ENCODE results near the gene NDUFAF4.

NDUFAF4 gene

DNA sequence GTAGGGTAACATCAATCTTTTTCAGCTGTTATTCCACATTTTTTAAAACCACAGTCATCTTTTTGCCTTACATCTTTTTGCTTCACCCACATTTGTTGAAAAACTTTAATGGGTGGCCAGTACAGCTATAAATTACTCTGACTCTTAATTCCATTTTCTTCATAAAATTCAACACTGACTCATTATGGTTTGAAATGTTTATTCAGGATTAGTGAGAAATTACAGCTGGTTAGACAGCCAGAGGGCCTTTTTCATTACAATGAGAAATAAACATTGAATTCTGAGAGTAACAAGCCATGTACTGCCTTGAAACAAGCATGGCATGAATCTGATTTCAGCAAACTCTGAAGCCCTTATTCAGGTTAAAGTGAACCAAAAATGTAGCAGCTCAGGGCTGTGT is 19.5 kb downstream of the NDUFAF4 start:
- no peaks in the 10 kb centered on the region for H3K9me3 Mint-ChIP-seq
- H3K4me1 Mint-ChIP-seq (ENCODE audit: low read depth): no peaks in the 10 kb centered on the region
- no peak overlapping the region for H3K27ac Mint-ChIP-seq
- DNase-seq (ENCODE audit: low spot score): no peak
- no peak overlapping the region for H3K4me3 Mint-ChIP-seq
- H3K36me3 Mint-ChIP-seq (ENCODE audit: low read depth): no peaks in the 10 kb centered on the region
- H3K27me3 Mint-ChIP-seq (ENCODE audit: low read depth): peaks cover 11% of the 10 kb centered on the region

DNA sequence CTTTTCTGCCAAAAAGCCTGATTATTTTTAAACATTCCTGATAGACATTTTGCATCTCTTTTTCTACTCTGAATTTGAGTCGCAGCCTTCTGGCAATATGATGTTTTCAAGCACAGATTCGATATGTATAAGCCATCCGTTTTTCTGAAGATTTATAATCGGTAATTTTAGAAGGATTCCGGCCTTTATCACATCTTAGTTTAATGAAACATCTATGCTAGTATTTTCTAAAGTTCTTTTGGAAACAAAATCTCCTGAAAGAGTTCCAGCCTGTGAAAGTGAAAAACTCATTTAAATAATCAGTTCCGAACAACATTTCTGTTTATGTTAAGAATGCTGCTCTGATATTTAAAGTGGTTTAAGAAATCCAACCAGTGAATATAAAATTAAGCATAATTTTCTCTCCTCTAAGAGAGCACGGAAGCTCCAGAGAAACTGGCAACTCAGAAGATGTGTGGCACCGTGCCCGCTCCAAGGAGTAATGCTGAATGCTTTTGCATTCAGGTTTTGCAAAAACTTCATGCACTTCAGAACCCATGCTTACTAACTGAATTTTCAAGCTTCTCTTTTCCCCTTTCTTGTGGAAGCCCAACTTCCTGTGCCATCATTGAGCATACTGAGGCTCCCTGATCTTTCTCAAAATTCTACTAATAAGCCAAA is 20.7 kb downstream of the NDUFAF4 start:
- H3K36me3 Mint-ChIP-seq (ENCODE audit: low read depth): no peaks in the 10 kb centered on the region
- H3K27ac Mint-ChIP-seq: no peak overlapping the region
- H3K9me3 Mint-ChIP-seq: no peaks in the 10 kb centered on the region
- DNase-seq (ENCODE audit: low spot score): no peak
- H3K4me3 Mint-ChIP-seq: no peak overlapping the region
- H3K27me3 Mint-ChIP-seq (ENCODE audit: low read depth): peaks cover 11% of the 10 kb centered on the region
- H3K4me1 Mint-ChIP-seq (ENCODE audit: low read depth): no peaks in the 10 kb centered on the region

DNA sequence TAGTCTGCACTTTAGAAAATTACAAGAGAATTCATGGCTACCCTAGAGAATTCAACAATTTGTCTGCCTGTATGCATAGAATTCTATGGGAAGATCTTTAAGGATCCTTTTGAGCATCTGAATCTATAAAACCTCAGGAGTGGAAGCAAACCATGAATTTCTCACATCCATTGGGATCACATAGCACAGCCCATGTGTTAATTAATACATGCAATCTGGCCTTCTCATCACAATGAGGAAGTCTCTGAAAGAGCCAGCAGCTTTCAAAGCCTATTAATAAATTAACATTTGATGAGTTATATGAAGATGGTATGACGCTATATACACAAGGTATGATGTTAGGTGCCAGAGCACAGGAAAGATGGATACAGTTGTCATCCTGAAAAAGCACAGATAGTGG is 24.7 kb downstream of the NDUFAF4 start:
- Mint-ChIP-seq H3K36me3 (ENCODE audit: low read depth) (no peaks in the 10 kb centered on the region), H3K27ac (no peak overlapping the region), H3K9me3 (no peaks in the 10 kb centered on the region), H3K4me3 (no peak overlapping the region), H3K4me1 (ENCODE audit: low read depth) (no peaks in the 10 kb centered on the region), H3K27me3 (ENCODE audit: low read depth) (peaks cover 12% of the 10 kb centered on the region)
- no peak for DNase-seq (ENCODE audit: low spot score)

DNA sequence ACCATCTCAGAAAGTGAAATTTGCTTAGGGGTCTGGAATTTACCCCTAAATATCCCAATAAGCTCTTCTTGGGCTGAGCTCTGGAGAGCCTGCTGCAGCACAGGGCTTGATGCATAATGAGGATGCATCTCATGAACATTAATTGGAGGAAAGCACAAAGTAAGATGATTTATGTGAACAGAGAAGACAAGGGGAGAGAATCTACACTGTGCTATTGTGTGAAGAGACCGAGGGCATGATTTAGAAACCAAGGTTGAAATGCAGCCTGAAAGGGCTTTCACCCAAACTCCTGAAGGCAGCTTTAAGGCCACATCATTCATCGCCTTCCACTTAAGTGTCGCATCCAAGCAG is 32.7 kb downstream of the NDUFAF4 start:
- no peak overlapping the region for H3K27ac Mint-ChIP-seq
- H3K4me1 Mint-ChIP-seq (ENCODE audit: low read depth): no peaks in the 10 kb centered on the region

DNA sequence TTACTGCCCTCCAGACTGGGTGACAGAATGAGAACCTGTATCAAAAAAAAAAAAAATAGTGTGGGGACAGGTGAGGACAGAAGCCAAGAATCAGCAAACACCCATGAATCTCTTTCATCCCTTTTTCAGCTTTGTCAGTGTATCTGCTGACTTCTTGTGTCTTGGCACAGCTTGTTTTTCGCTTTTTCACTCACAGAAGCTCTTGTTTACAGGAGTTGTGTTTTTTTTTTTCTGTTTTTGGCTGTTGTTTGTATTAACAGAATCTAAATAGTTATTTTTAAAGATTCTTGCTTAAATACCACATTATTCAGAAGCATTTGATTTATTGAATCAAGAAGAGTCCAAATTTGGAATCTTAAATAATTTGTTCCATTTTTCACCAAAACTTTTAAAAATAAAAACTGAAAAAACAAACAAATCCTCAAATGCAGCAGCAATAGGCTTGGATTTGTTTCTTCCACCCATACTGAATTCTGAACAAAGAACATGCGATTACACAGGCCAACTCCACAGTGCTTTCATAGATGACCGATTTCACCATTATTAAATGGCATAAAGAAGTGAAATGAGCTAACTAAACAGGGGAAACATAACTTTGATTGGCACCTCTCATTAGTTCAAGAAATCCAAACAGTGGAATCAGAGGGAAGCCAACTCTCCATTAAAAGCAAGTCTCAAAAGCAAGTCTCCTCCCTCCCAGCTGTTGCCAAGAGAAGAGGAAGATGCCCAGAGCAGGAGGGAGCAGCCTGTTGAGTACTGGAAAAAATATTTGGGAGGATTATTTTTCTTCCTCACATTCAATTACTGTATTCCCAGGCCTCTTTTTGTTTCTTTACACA is 33.3 kb downstream of the NDUFAF4 start:
- Mint-ChIP-seq H3K9me3 (no peaks in the 10 kb centered on the region), H3K27ac (no peak overlapping the region), H3K4me1 (ENCODE audit: low read depth) (no peaks in the 10 kb centered on the region), H3K4me3 (no peak overlapping the region), H3K27me3 (ENCODE audit: low read depth) (peaks cover 35% of the 10 kb centered on the region), H3K36me3 (ENCODE audit: low read depth) (no peaks in the 10 kb centered on the region)
- no peak for DNase-seq (ENCODE audit: low spot score)

More for the DNA sequence above, 32.7 kb downstream of the NDUFAF4 start:
- Mint-ChIP-seq H3K4me3 (no peak overlapping the region), H3K9me3 (no peaks in the 10 kb centered on the region), H3K36me3 (ENCODE audit: low read depth) (no peaks in the 10 kb centered on the region), H3K27me3 (ENCODE audit: low read depth) (peaks cover 33% of the 10 kb centered on the region)
- DNase-seq (ENCODE audit: low spot score): no peak

- Mint-ChIP-seq H3K27ac (no peak overlapping the region), H3K4me3 (no peak overlapping the region), H3K36me3 (ENCODE audit: low read depth) (no peaks in the 10 kb centered on the region), H3K27me3 (ENCODE audit: low read depth) (peaks cover 37% of the 10 kb centered on the region), H3K4me1 (ENCODE audit: low read depth) (no peaks in the 10 kb centered on the region), H3K9me3 (no peaks in the 10 kb centered on the region)
- DNase-seq (ENCODE audit: low spot score): no peak
These were observed 35.1 kb downstream of the NDUFAF4 start for GRCh38 chr6:96862560-96862959.

GRCh38 chr6:96861588-96861987 is 36.1 kb downstream of the NDUFAF4 start:
- Mint-ChIP-seq H3K27ac (no peak overlapping the region), H3K36me3 (ENCODE audit: low read depth) (no peaks in the 10 kb centered on the region), H3K4me3 (no peak overlapping the region), H3K27me3 (ENCODE audit: low read depth) (peaks cover 38% of the 10 kb centered on the region), H3K9me3 (no peaks in the 10 kb centered on the region), H3K4me1 (ENCODE audit: low read depth) (no peaks in the 10 kb centered on the region)
- no peak for DNase-seq (ENCODE audit: low spot score)

DNA sequence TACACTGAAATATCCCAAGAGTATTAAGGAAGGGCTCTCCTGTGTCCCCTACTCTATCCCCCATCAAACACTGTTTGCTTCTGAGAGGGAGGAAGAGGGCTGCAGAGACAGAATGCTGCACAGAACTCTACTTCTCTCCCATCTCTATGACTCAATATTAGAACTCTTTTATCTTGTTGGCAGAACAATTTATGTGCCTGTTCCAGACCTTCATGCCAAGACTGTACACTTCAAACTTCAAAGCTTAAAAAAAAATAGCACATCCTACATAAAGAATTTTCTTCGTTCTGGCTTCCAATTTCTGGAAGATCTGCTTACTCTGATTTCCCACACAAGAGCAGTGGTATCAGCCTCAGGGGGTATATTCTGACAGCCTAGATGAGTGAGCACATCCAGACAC is 40.8 kb downstream of the NDUFAF4 start:
- DNase-seq (ENCODE audit: low spot score): no peak
- Mint-ChIP-seq H3K4me3 (no peak overlapping the region), H3K9me3 (no peaks in the 10 kb centered on the region), H3K27me3 (ENCODE audit: low read depth) (peaks cover 19% of the 10 kb centered on the region), H3K4me1 (ENCODE audit: low read depth) (no peaks in the 10 kb centered on the region), H3K36me3 (ENCODE audit: low read depth) (no peaks in the 10 kb centered on the region), H3K27ac (no peak overlapping the region)

DNA sequence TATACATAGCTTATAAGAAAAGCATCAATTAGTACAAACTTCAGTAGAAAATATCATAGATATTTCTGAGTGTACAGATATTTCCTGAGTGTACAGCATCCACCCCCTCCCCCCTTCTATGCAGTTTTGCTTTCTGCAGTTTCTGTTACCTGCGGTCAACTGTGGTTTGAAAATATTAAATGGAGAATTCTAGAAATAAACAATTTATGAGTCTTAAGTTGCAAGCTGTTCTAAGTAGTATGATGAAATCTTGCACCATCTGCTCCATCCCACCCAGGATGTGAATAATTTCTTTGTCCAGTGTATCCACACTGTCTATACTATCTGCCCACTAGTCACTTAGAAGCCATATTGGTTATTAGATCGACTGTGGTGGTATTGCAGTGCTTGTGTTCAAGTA is 44.6 kb downstream of the NDUFAF4 start:
- no peak for DNase-seq (ENCODE audit: low spot score)
- no peak overlapping the region for H3K27ac Mint-ChIP-seq
- H3K27me3 Mint-ChIP-seq (ENCODE audit: low read depth): peaks cover 7% of the 10 kb centered on the region
- H3K9me3 Mint-ChIP-seq: no peaks in the 10 kb centered on the region
- no peak overlapping the region for H3K4me3 Mint-ChIP-seq
- H3K4me1 Mint-ChIP-seq (ENCODE audit: low read depth): no peaks in the 10 kb centered on the region
- no peaks in the 10 kb centered on the region for H3K36me3 Mint-ChIP-seq (ENCODE audit: low read depth)

DNA sequence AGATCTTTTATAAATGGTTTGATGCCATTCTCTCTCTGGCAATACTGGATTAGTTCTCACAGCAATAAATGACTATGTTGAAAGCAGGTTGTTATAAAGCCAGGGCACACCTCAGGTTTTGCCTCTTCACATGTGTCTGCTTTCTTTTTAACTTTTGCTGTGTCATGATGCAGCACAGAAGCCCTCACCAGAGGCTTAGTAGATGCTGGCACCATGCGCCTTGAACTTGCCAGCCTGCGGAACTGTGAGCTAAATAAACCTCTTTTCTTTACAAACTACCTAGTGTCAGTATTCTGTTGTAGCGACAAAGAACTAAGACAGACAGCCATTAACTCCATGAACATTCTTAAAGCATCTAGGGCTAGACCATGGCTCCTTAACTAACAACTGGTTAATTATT is 45.1 kb downstream of the NDUFAF4 start:
- Mint-ChIP-seq H3K4me3 (no peak overlapping the region), H3K27ac (no peak overlapping the region), H3K4me1 (ENCODE audit: low read depth) (no peaks in the 10 kb centered on the region), H3K27me3 (ENCODE audit: low read depth) (peaks cover 4% of the 10 kb centered on the region), H3K9me3 (no peaks in the 10 kb centered on the region), H3K36me3 (ENCODE audit: low read depth) (no peaks in the 10 kb centered on the region)
- DNase-seq (ENCODE audit: low spot score): no peak

DNA sequence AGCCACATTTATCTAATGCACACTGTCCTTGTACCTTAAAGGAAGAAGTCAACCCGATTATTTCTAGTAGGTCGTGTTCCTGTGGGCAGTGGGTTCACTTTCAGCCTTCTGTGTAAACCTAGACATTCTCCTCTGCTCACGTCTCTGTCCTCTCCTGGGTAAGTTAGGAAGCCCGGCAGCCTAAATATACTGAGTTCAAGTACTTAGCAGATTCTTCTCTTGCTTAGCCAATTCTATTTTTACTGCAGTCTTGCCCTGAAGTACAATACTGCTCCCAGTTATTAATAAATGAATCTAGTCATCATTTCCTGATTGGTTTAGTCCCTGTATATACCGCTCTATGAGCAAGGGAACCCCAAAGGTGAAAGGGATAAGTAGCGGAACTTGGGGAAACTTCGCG is 45.8 kb downstream of the NDUFAF4 start:
- H3K27ac Mint-ChIP-seq: no peak overlapping the region
- H3K4me3 Mint-ChIP-seq: no peak overlapping the region
- H3K27me3 Mint-ChIP-seq (ENCODE audit: low read depth): peaks cover 9% of the 10 kb centered on the region
- no peaks in the 10 kb centered on the region for H3K4me1 Mint-ChIP-seq (ENCODE audit: low read depth)
- DNase-seq (ENCODE audit: low spot score): no peak
- no peaks in the 10 kb centered on the region for H3K9me3 Mint-ChIP-seq
- H3K36me3 Mint-ChIP-seq (ENCODE audit: low read depth): no peaks in the 10 kb centered on the region

- H3K27me3 Mint-ChIP-seq (ENCODE audit: low read depth): peaks cover 21% of the 10 kb centered on the region
- no peak overlapping the region for H3K27ac Mint-ChIP-seq
- H3K36me3 Mint-ChIP-seq (ENCODE audit: low read depth): no peaks in the 10 kb centered on the region
- H3K9me3 Mint-ChIP-seq: no peaks in the 10 kb centered on the region
- H3K4me1 Mint-ChIP-seq (ENCODE audit: low read depth): no peaks in the 10 kb centered on the region
- DNase-seq (ENCODE audit: low spot score): no peak
- no peak overlapping the region for H3K4me3 Mint-ChIP-seq
These were observed 48.1 kb downstream of the NDUFAF4 start for GRCh38 chr6:96849615-96850014.

GRCh38 chr6:96844530-96844929 is 53.2 kb downstream of the NDUFAF4 start:
- Mint-ChIP-seq H3K27ac (no peak overlapping the region), H3K27me3 (ENCODE audit: low read depth) (peaks cover 36% of the 10 kb centered on the region), H3K4me3 (no peak overlapping the region), H3K4me1 (ENCODE audit: low read depth) (peaks cover 3% of the 10 kb centered on the region), H3K9me3 (no peaks in the 10 kb centered on the region), H3K36me3 (ENCODE audit: low read depth) (no peaks in the 10 kb centered on the region)
- DNase-seq (ENCODE audit: low spot score): no peak

DNA sequence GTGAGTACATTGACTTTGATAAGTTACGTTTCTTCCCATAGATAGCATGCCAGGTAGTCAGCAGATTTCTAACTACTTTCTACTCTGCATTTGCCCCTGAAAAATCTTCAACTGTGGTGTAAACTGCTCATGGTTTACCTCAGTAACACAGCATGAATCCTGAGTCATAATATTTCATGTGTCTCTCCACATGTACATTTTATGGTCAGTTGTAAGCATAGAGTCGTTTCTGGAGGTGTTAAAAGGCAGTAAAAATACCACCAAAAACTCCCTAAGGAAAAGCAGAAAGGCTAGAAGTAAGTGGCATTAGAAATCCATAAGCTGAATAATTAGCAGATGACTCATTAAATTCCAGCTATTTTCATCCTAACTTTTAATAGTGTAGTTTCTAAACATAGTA is 56.3 kb downstream of the NDUFAF4 start:
- Mint-ChIP-seq H3K27me3 (ENCODE audit: low read depth) (peaks cover 29% of the 10 kb centered on the region), H3K4me3 (no peak overlapping the region), H3K4me1 (ENCODE audit: low read depth) (peaks cover 14% of the 10 kb centered on the region), H3K9me3 (no peaks in the 10 kb centered on the region), H3K27ac (no peak overlapping the region), H3K36me3 (ENCODE audit: low read depth) (no peaks in the 10 kb centered on the region)
- DNase-seq (ENCODE audit: low spot score): no peak

All from T-helper 2 cell treated with Interferon-gamma antibody and Interleukin-4, amounts not matched to agents 5 μg/mL and 100 μg/mL, for 36 hours (primary cell).